Endothelial cell of umbilical vein (primary cell): ENCODE data around the gene UNC5CL.

Experiments
- CTCF ChIP-seq, 2 donors: IDR thresholded peaks; 1 replicate in 1 of 2; 2 replicates in 1 of 2; pipeline ENCODE4 v1.5.1; 2011; ENCODE audit warnings: low read length in 2 of 2, mild to moderate bottlenecking in 2 of 2, moderate library complexity in 2 of 2, control low read depth in 1 of 2, inconsistent platforms in 1 of 2, low read depth in 1 of 2; ENCODE audit not compliant: insufficient read depth in 1 of 2; ENCODE audit errors: extremely low read depth in 1 of 2
- EZH2 ChIP-seq: IDR thresholded peaks from 2 replicates; pipeline ENCODE4 v1.6.1; 2012; ENCODE audit warnings: borderline replicate concordance, low read depth, mild to moderate bottlenecking, moderate library complexity, low read length, inconsistent platforms; ENCODE audit not compliant: severe bottlenecking
- FOS ChIP-seq: IDR thresholded peaks from 2 replicates; pipeline ENCODE4 v1.6.1; 2011; ENCODE audit warnings: mild to moderate bottlenecking, low read length, moderate library complexity, borderline replicate concordance; ENCODE audit not compliant: insufficient read depth
- GATA2 ChIP-seq: IDR thresholded peaks from 2 replicates; pipeline ENCODE4 v1.7.0; 2011; ENCODE audit warnings: low read depth, mild to moderate bottlenecking, moderate library complexity, mixed read lengths, low read length; ENCODE audit not compliant: insufficient read length, insufficient read depth
- JUN ChIP-seq: IDR thresholded peaks from 2 replicates; pipeline ENCODE4 v1.6.1; 2011; ENCODE audit warnings: borderline replicate concordance, low read depth; ENCODE audit not compliant: insufficient read length, insufficient read depth
- MAX ChIP-seq: IDR thresholded peaks from 2 replicates; pipeline ENCODE4 v1.6.1; 2011; ENCODE audit not compliant: insufficient read depth, insufficient read length
- MYC ChIP-seq: IDR thresholded peaks from one replicate; pipeline ENCODE4 v1.6.1; 2011; ENCODE audit warnings: mild to moderate bottlenecking, low read depth, low read length
- POLR2A ChIP-seq: IDR thresholded peaks from 2 replicates; pipeline ENCODE4 v1.6.1; 2012; ENCODE audit warnings: low read depth, mild to moderate bottlenecking, control low read depth, low read length
- POLR2AphosphoS5 ChIP-seq: IDR thresholded peaks from 2 replicates; pipeline ENCODE4 v1.6.1; 2012; ENCODE audit warnings: low read depth, mild to moderate bottlenecking, control low read depth, low read length, moderate library complexity; ENCODE audit not compliant: insufficient read depth

- TF ChIP-seq CTCF (IDR thresholded peaks at IDR 0.05; ENCODE audit: extremely low read depth in 1 of 2, insufficient read depth in 1 of 2, low read depth in 1 of 2, low read length in 2 of 2) (no peak), MYC (no peak), POLR2A (no peak), EZH2 (no peak), POLR2AphosphoS5 (no peak), FOS (no peak), MAX (no peak), GATA2 (no peak), JUN (no peak)
Measured at GRCh38 chr6:41036601-41037000, 2.4 kb downstream of the UNC5CL start.
